Body of pancreas (tissue), 4 donors: ENCODE results near the gene RAF1. TPM values are rescaled to one million over a fixed set of nuclear protein-coding genes. Genes with fewer than 3 reads are reported as not detected.

ENCODE experiments used
- ATAC-seq: fragments of 150-250 bp; one replicate; pipeline ENCODE4 v1.9.1; 2016
- DNase-seq, 4 donors: peaks; one replicate each; pipeline ENCODE4 v3.0.0-alpha.2; 2019
- H3K27ac ChIP-seq, 4 donors: fragments of 200-600 bp; sonication (generic); 1 replicate in 3 of 4; 2 replicates in 1 of 4; pipeline versions ENCODE4 v1.5.1 to v1.6.1; 2016 to 2019; ENCODE audit warnings: mild to moderate bottlenecking in 1 of 4, mixed read lengths in 1 of 4, moderate library complexity in 1 of 4
- H3K27me3 ChIP-seq, 2 donors: fragments of 200-600 bp; sonication (generic); one replicate each; pipeline ENCODE4 v1.6.0; 2016; ENCODE audit warnings: mild to moderate bottlenecking in 1 of 2
- H3K36me3 ChIP-seq, 2 donors: fragments of 200-600 bp; sonication (generic); replicated peaks in 1 of 2; 2 replicates each; pipeline ENCODE4 v1.5.1; 2016; ENCODE audit warnings: low read depth in 2 of 2; ENCODE audit not compliant: insufficient read depth in 1 of 2
- H3K4me1 ChIP-seq: fragments of 200-600 bp; sonication (generic); one replicate; pipeline ENCODE4 v1.6.0; 2016
- H3K4me3 ChIP-seq, 2 donors: fragments of 200-600 bp; sonication (generic); 1 replicate in 1 of 2; 2 replicates in 1 of 2; pipeline ENCODE4 v1.5.1; 2016 to 2019
- H3K9me3 ChIP-seq, 3 donors: fragments of 200-600 bp; sonication (generic); 1 replicate in 2 of 3; 2 replicates in 1 of 3; pipeline ENCODE4 v1.5.1; 2016
- POLR2A ChIP-seq, 3 donors: fragments of 450-650 bp; IDR thresholded peaks; one replicate each; pipeline ENCODE4 v1.6.1; 2016; ENCODE audit warnings: antibody characterized with exemption in 3 of 3, mild to moderate bottlenecking in 2 of 3
- WGBS, 2 donors: methylation state at CpG; one replicate each; pipeline ENCODE4 v1.1.5; 2017; 5-methylcytosine and 5-hydroxymethylcytosine counted together
- intact Hi-C: fragments of 100-400 bp; cut with DNase I; formaldehyde crosslinking; loops from one replicate; pipeline ENCODE4 v1.15.1; 2023
- total RNA-seq, 2 donors: library from RNA; depleted of rRNA; stranded (reverse); fragments of >200 nt; gene quantifications; one replicate each; pipeline ENCODE4 v1.1.0, GENCODE V29; 2016
- TF ChIP-seq, protein P1 (sequence below), 7 experiments: fragments of 450-650 bp in 4 of 7; fragments of 200-600 bp in 3 of 7; sonication (generic) in 3 of 7; IDR thresholded peaks; one replicate each; pipeline ENCODE4 v1.5.1; 2016 to 2019; ENCODE audit warnings: antibody characterized with exemption in 7 of 7

The RAF1 gene
- total RNA-seq, 2 donors from 2014 or later: 52.1 to 53.7 TPM

- DNase-seq (no peak), ATAC-seq (no peak)
- Histone ChIP-seq H3K4me3 (no peak overlapping the region), H3K27me3 (no peaks in the 10 kb centered on the region), H3K4me1 (peaks cover 31% of the 10 kb centered on the region), H3K27ac (no peak overlapping the region), H3K36me3 (peaks cover 0 to 9% of the 10 kb centered on the region in 2 donors), H3K9me3 (no peaks in the 10 kb centered on the region)
- intact Hi-C loops: no loop called here
- TF ChIP-seq, protein P1, sequence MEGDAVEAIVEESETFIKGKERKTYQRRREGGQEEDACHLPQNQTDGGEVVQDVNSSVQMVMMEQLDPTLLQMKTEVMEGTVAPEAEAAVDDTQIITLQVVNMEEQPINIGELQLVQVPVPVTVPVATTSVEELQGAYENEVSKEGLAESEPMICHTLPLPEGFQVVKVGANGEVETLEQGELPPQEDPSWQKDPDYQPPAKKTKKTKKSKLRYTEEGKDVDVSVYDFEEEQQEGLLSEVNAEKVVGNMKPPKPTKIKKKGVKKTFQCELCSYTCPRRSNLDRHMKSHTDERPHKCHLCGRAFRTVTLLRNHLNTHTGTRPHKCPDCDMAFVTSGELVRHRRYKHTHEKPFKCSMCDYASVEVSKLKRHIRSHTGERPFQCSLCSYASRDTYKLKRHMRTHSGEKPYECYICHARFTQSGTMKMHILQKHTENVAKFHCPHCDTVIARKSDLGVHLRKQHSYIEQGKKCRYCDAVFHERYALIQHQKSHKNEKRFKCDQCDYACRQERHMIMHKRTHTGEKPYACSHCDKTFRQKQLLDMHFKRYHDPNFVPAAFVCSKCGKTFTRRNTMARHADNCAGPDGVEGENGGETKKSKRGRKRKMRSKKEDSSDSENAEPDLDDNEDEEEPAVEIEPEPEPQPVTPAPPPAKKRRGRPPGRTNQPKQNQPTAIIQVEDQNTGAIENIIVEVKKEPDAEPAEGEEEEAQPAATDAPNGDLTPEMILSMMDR (IDR thresholded peaks at IDR 0.05): no peak
- no peak for TF ChIP-seq POLR2A (IDR thresholded peaks at IDR 0.05)
These were observed 43.2 kb downstream of the RAF1 start for GRCh38 chr3:12620729-12621128.

DNA sequence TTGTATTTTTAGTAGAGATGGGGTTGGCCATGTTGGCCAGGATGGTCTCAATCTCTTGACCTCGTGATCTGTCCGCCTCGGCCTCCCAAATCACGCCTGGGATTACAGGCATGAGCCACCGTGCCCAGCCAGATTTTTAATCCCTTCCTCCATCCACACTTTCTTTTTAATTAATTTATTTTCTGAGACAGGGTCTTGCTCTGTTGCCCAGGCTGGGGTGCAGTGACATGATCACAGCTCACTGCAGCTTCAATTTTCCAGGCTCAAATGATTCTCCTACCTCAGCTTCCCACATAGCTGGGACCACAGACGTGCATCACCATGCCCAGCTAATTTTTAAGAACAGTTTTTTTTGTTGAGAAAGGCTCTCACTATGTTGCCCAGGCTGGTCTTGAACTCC lies 43.6 kb downstream of the RAF1 start:
- no peak overlapping the region for H3K4me3 ChIP-seq
- H3K9me3 ChIP-seq: no peaks in the 10 kb centered on the region
- no peak overlapping the region for H3K27ac ChIP-seq
- H3K4me1 ChIP-seq: peaks cover 27% of the 10 kb centered on the region
- WGBS, 2 donors: 93 to 94% methylated on average over 6 of the region's 6 CpGs
- ATAC-seq (no peak), DNase-seq (no peak)
- H3K36me3 ChIP-seq: peaks cover 0 to 9% of the 10 kb centered on the region in 2 donors
- TF ChIP-seq, protein P1 (IDR thresholded peaks at IDR 0.05): no peak
- TF ChIP-seq POLR2A (IDR thresholded peaks at IDR 0.05): no peak
- no peaks in the 10 kb centered on the region for H3K27me3 ChIP-seq
- intact Hi-C loops: no loop called here

- H3K9me3 ChIP-seq: no peaks in the 10 kb centered on the region
- H3K27ac ChIP-seq: no peak overlapping the region
- ATAC-seq (no peak), DNase-seq (no peak)
- peaks cover 13% of the 10 kb centered on the region for H3K4me1 ChIP-seq
- peaks cover 0 to 9% of the 10 kb centered on the region in 2 donors for H3K36me3 ChIP-seq
- TF ChIP-seq POLR2A (IDR thresholded peaks at IDR 0.05): no peak
- TF ChIP-seq, protein P1 (IDR thresholded peaks at IDR 0.05): no peak
- no peaks in the 10 kb centered on the region for H3K27me3 ChIP-seq
- H3K4me3 ChIP-seq: no peak overlapping the region
- WGBS, 2 donors: 89 to 94% methylated on average over 6 of the region's 6 CpGs
- intact Hi-C loops: no loop called here
These were observed 45.5 kb downstream of the RAF1 start for GRCh38 chr3:12618426-12618825.

DNA sequence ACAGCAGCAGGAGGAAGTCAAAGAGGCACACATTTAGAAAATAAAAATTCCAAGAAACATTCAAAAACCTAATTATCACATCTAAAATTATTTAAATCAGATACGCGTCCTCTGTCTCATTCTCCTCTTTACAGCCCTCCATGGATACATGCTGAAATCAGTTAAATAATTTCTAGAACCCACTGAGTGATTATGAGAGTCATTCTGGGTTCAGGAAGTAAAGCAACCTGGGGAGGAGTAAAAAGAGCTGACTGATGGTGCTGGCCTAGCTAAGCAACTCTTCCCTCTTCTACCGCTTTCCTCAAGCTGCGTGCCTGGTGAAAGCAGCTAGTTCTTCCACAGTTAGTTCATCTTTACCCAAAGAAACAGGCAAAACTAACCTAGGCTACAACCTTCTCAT lies 48.7 kb downstream of the RAF1 start:
- Histone ChIP-seq H3K27me3 (no peaks in the 10 kb centered on the region), H3K27ac (no peak overlapping the region), H3K9me3 (no peaks in the 10 kb centered on the region), H3K4me1 (no peaks in the 10 kb centered on the region), H3K36me3 (peaks cover 0 to 14% of the 10 kb centered on the region in 2 donors), H3K4me3 (no peak overlapping the region)
- TF ChIP-seq, protein P1 (IDR thresholded peaks at IDR 0.05): no peak
- TF ChIP-seq POLR2A (IDR thresholded peaks at IDR 0.05): no peak
- intact Hi-C loops: no loop called here
- 98 to 99% methylated on average over 4 of the region's 4 CpGs for WGBS, 2 donors
- DNase-seq (no peak), ATAC-seq (no peak)

- H3K27me3 ChIP-seq: no peaks in the 10 kb centered on the region
- no peak overlapping the region for H3K27ac ChIP-seq
- no peaks in the 10 kb centered on the region for H3K4me1 ChIP-seq
- WGBS, 2 donors: 50 to 72% methylated on average over 4 of the region's 4 CpGs
- H3K9me3 ChIP-seq: no peaks in the 10 kb centered on the region
- no peak overlapping the region for H3K4me3 ChIP-seq
- DNase-seq (no peak), ATAC-seq (no peak)
- no peak for TF ChIP-seq POLR2A (IDR thresholded peaks at IDR 0.05)
- TF ChIP-seq, protein P1 (IDR thresholded peaks at IDR 0.05): no peak
- intact Hi-C loops: no loop called here
- H3K36me3 ChIP-seq: peaks cover 2 to 18% of the 10 kb centered on the region in 2 donors
These were observed 50.7 kb downstream of the RAF1 start for GRCh38 chr3:12613250-12613649.
